ENCODE measurements around the gene HTATSF1.

The HTATSF1 gene

GRCh38 chrX:136538811-136539210 lies 41.4 kb downstream of the HTATSF1 start (continued):
- TF ChIP-seq ESRRG (CRISPR knock-in tag; IDR thresholded peaks at IDR 0.05) (no peak), CSDC2 (CRISPR knock-in tag; IDR thresholded peaks at IDR 0.05) (no peak)

- ATAC-seq, result no peak
- TF ChIP-seq PPARA (CRISPR knock-in tag; IDR thresholded peaks at IDR 0.05; ENCODE audit: borderline replicate concordance) (no peak), TOX (CRISPR knock-in tag; IDR thresholded peaks at IDR 0.05; ENCODE audit: borderline replicate concordance) (no peak), ISL1 (CRISPR knock-in tag; IDR thresholded peaks at IDR 0.05) (no peak), TSHZ2 (CRISPR knock-in tag; IDR thresholded peaks at IDR 0.05) (no peak), OSR1 (CRISPR knock-in tag; IDR thresholded peaks at IDR 0.05) (no peak), PATZ1 (CRISPR knock-in tag; IDR thresholded peaks at IDR 0.05; ENCODE audit: borderline replicate concordance) (no peak)
Observed at GRCh38 chrX:136540226-136540625, 42.8 kb downstream of the HTATSF1 start.

GRCh38 chrX:136541294-136541693 lies 43.9 kb downstream of the HTATSF1 start:
- no peak for TF ChIP-seq ZNF565 (CRISPR knock-in tag; conservative IDR thresholded peaks at IDR 0.05; ENCODE audit: low read depth)
- TF ChIP-seq GLIS3 (CRISPR knock-in tag; IDR thresholded peaks at IDR 0.05), result no peak
- no peak for TF ChIP-seq TOX (CRISPR knock-in tag; IDR thresholded peaks at IDR 0.05; ENCODE audit: borderline replicate concordance)
- no peak for TF ChIP-seq TCF4 (CRISPR knock-in tag; IDR thresholded peaks at IDR 0.05; ENCODE audit: borderline replicate concordance)
- TF ChIP-seq ZFP3 (CRISPR knock-in tag; IDR thresholded peaks at IDR 0.05), result no peak
- no peak for TF ChIP-seq CSRNP3 (CRISPR knock-in tag; IDR thresholded peaks at IDR 0.05)
- TF ChIP-seq ARNTL (CRISPR knock-in tag; IDR thresholded peaks at IDR 0.05; ENCODE audit: borderline replicate concordance, low read depth), result no peak
- TF ChIP-seq POU6F1 (CRISPR knock-in tag; IDR thresholded peaks at IDR 0.05; ENCODE audit: borderline replicate concordance, low read depth), result no peak
- no peak for TF ChIP-seq ZNF8 (CRISPR knock-in tag; IDR thresholded peaks at IDR 0.05)
- no peak for TF ChIP-seq ZC3H10 (CRISPR knock-in tag; IDR thresholded peaks at IDR 0.05)
- TF ChIP-seq ZFP30 (CRISPR knock-in tag; IDR thresholded peaks at IDR 0.05), result no peak
- TF ChIP-seq ZNF70 (CRISPR knock-in tag; IDR thresholded peaks at IDR 0.05), result no peak
- TF ChIP-seq ISL1 (CRISPR knock-in tag; IDR thresholded peaks at IDR 0.05), result no peak
- TF ChIP-seq PPARA (CRISPR knock-in tag; IDR thresholded peaks at IDR 0.05; ENCODE audit: borderline replicate concordance), result no peak
- TF ChIP-seq CSDC2 (CRISPR knock-in tag; IDR thresholded peaks at IDR 0.05), result no peak
- ATAC-seq, result no peak

GRCh38 chrX:136542281-136542680 lies 44.9 kb downstream of the HTATSF1 start:
- no peak for ATAC-seq
- TF ChIP-seq ZFP3 (CRISPR knock-in tag; IDR thresholded peaks at IDR 0.05) (no peak), ZFP30 (CRISPR knock-in tag; IDR thresholded peaks at IDR 0.05) (no peak), ZNF565 (CRISPR knock-in tag; conservative IDR thresholded peaks at IDR 0.05; ENCODE audit: low read depth) (no peak), CREB5 (CRISPR knock-in tag; IDR thresholded peaks at IDR 0.05; ENCODE audit: low read depth) (no peak), SNAI2 (CRISPR knock-in tag; IDR thresholded peaks at IDR 0.05) (no peak), ESRRG (CRISPR knock-in tag; IDR thresholded peaks at IDR 0.05) (no peak), PATZ1 (CRISPR knock-in tag; IDR thresholded peaks at IDR 0.05; ENCODE audit: borderline replicate concordance) (no peak), POU6F1 (CRISPR knock-in tag; IDR thresholded peaks at IDR 0.05; ENCODE audit: borderline replicate concordance, low read depth) (no peak)

Measured in SK-N-SH treated with all-trans-retinoic acid at 6 μM for 48 hours (cell line).